ENCODE data around the gene ATP8B1.

Gene ATP8B1

GRCh38 chr18:57807336-57808117 lies 4.4 kb upstream of the ATP8B1 start:
- H3K36me3 ChIP-seq (replicated peaks): no peaks in the 10 kb centered on the region

GRCh38 chr18:57806978-57807285 lies 3.8 kb upstream of the ATP8B1 start:
- no peak overlapping the region for H3K4me3 ChIP-seq (ENCODE audit: low read depth, low read length)
- H3K36me3 ChIP-seq (replicated peaks): no peaks in the 10 kb centered on the region
- peak; percentile 49 for DNase-seq
- H3K27ac ChIP-seq: peak overlapping the region; percentile 63
- in situ Hi-C loops (cut with HindIII; ENCODE audit: low pct_ligation_motif_present, low sequenced_read_pairs): no loop called here
- no peaks in the 10 kb centered on the region for H3K27me3 ChIP-seq (replicated peaks)
- TF ChIP-seq CTCF (IDR thresholded peaks at IDR 0.05; ENCODE audit: low read depth, low read length, missing control alignments): no peak

More at GRCh38 chr18:57807336-57808117, 4.4 kb upstream of the ATP8B1 start:
- in situ Hi-C loops (cut with HindIII; ENCODE audit: low pct_ligation_motif_present, low sequenced_read_pairs): no loop called here
- Histone ChIP-seq H3K27me3 (replicated peaks) (no peaks in the 10 kb centered on the region), H3K27ac (peak overlapping the region; percentile 63), H3K4me3 (ENCODE audit: low read depth, low read length) (no peak overlapping the region)
- no peak for DNase-seq
- no peak for TF ChIP-seq CTCF (IDR thresholded peaks at IDR 0.05; ENCODE audit: low read depth, low read length, missing control alignments)

- H3K27me3 ChIP-seq (replicated peaks): no peaks in the 10 kb centered on the region
Measured at GRCh38 chr18:57806201-57806977, 3.3 kb upstream of the ATP8B1 start.

GRCh38 chr18:57805117-57805516 lies 2.0 kb upstream of the ATP8B1 start:
- H3K27ac ChIP-seq: no peak overlapping the region
- no peak overlapping the region for H3K4me3 ChIP-seq (ENCODE audit: low read depth, low read length)
- in situ Hi-C loops (cut with HindIII; ENCODE audit: low pct_ligation_motif_present, low sequenced_read_pairs): no loop called here
- H3K36me3 ChIP-seq (replicated peaks): no peaks in the 10 kb centered on the region
- DNase-seq: no peak
- no peaks in the 10 kb centered on the region for H3K27me3 ChIP-seq (replicated peaks)
- TF ChIP-seq CTCF (IDR thresholded peaks at IDR 0.05; ENCODE audit: low read depth, low read length, missing control alignments): no peak

More at GRCh38 chr18:57806201-57806977, 3.3 kb upstream of the ATP8B1 start:
- H3K36me3 ChIP-seq (replicated peaks): no peaks in the 10 kb centered on the region
- H3K4me3 ChIP-seq (ENCODE audit: low read depth, low read length): no peak overlapping the region
- peak overlapping the region; percentile 63 for H3K27ac ChIP-seq
- in situ Hi-C loops (cut with HindIII; ENCODE audit: low pct_ligation_motif_present, low sequenced_read_pairs): no loop called here
- TF ChIP-seq CTCF (IDR thresholded peaks at IDR 0.05; ENCODE audit: low read depth, low read length, missing control alignments): no peak
- no peak for DNase-seq

GRCh38 chr18:57804557-57804956 lies 1.4 kb upstream of the ATP8B1 start:
- Histone ChIP-seq H3K4me3 (ENCODE audit: low read depth, low read length) (no peak overlapping the region), H3K27ac (no peak overlapping the region), H3K27me3 (replicated peaks) (no peaks in the 10 kb centered on the region), H3K36me3 (replicated peaks) (no peaks in the 10 kb centered on the region)
- in situ Hi-C loops (cut with HindIII; ENCODE audit: low pct_ligation_motif_present, low sequenced_read_pairs): no loop called here
- no peak for TF ChIP-seq CTCF (IDR thresholded peaks at IDR 0.05; ENCODE audit: low read depth, low read length, missing control alignments)
- DNase-seq: no peak

Data from brain microvascular endothelial cell (primary cell).